Endothelial cell of hepatic sinusoid (primary cell): ENCODE measurements around the gene GRHPR.
"Not testable (repeated sequence)": the region's sequence is repeated elsewhere in the genome, so short reads cannot be mapped to it uniquely, and the experiment has no call there.

ENCODE experiments used
- in situ Hi-C: cut with HindIII; loops from 2 replicates; pipeline ENCODE4 v1.10.0; 2017; ENCODE audit warnings: low sequenced_read_pairs

GRHPR gene

DNA sequence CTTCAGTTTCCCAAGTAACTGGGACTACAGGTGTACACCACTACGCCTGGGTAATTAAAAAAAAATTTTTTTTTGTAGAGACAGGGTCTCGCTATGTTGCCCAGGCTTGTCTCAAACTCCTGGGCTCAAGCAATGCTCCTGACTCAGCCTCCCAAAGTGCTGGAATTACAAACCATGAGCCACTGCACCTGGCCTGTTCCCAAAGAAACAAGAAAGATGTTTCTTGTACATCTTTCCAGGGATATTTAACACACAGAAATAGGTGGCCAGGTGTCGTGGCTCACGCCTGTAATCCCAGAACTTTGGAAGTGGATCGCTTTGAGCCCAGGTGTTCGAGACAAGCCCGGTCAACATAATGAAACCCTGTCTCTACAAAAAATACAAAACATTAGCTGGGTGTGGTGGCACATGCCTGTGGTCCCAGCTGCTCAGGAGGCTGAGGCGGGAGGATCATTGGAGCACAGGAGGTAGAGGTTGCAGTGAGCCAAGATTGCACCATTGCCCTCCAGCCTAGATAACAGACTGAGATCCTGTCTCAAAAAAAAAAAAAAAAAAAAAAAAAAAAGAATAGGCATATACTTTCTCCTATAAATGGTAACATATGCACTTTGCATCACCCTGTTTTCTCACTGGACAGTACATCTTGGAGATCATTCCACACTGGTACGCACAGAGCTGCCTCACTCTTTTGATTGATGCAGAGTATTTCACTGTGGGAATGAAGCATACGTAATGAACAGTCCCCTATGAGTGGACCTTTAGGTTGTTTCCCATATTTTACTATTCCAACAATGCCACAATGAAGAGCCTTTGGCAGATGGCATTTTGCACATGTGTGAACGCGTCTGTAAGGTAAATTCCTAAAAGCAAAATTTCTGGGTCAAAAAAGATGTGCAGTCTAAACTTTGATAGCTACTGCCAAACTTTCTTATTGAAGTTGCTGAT lies 2.0 kb upstream of the GRHPR start:
- in situ Hi-C loops: no loop called here

DNA sequence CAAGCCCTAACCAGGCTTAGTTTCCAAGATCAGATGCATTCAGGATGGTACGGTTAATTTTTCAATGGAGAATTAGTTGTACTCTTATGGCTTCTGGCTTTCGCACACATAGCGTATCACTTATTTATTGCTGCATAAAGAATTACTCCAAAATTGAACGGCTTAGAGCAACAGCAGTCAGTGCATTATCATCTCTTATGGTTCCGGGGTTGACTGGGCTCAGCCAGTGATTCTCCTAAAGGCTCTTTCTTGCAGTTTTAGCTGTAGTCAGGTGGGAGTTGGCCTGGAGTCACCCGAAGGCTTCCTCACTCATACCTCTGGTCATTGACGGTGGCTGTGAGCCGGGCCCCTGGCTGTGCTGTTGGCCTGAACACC lies 595 bp upstream of the GRHPR start:
- in situ Hi-C loops: no loop called here

DNA sequence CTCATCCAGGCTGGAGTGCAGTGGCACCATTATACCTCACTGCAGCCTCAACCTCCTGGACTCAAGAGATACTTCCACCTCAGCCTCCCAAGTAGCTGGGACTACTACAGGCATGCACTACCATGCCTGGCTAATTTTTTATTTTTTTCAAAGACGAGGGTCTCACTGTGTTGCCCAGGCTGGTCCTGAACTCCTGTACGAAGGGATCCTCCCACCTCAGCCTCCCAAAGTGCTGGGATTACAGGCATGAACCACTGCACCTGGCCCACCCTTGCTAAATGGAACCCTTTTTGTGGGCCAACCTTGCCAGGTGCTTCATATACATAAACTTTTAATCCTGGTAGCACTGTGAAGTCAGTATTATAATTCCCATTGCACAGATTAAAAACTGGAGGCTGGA lies 1.0 kb downstream of the GRHPR start:
- in situ Hi-C loops: no loop called here

DNA sequence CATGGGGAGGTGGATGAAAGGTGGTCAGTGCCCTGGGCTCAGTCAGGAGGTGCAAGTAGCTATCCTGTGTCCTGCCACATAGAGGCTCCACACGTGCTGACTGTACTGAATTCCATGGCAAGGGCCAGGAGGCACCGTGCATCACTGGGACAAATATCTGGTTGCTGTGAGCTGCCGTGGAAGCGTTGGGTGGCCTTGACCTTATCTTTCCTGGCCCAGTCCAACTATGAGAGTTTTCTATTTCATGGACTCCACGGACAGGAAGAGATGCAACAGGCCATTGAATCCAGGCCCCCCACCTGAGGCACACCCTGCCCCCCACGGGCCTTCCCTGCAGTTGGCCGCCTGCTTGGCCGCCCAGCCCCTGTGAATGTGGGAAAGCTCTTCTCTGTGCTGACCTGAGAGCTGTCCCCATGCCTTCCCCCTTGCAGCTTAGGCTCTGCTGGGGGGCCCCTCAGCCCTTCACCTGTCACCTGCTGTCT lies 1.7 kb downstream of the GRHPR start:
- in situ Hi-C loops: no loop called here

DNA sequence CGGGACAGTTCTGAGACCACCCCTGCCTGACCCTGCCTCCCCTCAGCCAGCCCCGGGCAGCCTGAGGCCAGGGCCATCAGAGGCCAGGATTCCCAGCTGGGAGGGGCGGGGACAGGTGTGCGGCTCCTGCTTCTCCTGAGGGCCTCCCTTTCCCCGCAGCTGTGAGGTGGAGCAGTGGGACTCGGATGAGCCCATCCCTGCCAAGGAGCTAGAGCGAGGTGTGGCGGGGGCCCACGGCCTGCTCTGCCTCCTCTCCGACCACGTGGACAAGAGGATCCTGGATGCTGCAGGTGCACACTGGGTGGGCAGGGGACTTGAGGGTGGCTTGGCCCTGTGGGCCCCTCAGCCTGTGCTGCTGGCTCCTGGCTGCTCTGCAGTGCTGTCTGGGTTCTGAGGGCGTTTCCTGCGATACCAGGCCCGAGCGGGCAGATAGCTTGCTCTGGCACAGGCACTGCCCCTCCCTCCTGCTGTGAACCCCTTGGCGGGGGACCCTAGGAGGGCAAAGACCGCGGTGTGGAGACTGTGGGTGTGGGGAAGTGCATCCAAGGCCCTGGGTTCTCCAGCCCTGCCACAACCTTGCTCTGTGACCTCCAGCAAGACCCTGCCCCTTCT lies 2.3 kb downstream of the GRHPR start:
- in situ Hi-C loops: no loop called here

DNA sequence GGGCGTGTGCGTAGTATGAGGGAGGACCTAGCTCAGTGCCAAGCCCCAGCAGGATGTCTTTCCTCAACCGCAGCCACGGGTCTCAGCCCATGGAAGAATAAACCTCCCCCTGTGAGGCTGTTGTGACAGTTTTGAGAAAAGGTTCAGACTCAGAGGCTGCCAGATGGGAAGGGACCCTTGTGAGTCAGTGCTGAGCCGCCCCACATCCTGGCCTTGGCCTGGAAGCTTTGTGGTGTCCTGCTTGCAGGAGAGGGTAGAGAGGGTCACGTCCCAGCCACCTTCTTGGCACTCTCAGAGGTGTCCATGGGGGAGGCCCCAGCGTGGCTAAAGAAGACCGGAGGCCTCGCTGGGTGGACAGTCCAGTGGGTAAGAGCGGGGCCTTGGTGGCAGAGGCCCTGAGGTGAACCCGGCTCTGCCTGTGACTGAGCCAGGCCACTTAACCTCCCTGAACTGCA lies 2.8 kb downstream of the GRHPR start:
- in situ Hi-C loops: no loop called here

DNA sequence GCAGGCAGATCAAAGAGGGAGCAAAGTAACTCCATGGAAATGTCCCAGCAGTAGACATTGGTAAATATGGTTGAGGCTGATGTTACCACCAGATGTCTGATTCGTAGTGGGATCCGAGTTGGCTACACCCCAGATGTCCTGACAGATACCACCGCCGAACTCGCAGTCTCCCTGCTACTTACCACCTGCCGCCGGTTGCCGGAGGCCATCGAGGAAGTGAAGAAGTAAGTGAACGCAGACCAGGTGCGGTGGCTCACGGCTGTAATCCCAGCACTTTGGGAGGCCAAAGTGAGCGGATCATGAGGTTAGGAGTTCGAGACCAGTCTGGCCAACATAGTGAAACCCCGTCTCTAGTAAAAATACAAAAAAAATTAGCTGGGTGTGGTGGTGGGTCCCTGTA lies 3.9 kb downstream of the GRHPR start:
- in situ Hi-C loops: not testable (repeated sequence)

DNA sequence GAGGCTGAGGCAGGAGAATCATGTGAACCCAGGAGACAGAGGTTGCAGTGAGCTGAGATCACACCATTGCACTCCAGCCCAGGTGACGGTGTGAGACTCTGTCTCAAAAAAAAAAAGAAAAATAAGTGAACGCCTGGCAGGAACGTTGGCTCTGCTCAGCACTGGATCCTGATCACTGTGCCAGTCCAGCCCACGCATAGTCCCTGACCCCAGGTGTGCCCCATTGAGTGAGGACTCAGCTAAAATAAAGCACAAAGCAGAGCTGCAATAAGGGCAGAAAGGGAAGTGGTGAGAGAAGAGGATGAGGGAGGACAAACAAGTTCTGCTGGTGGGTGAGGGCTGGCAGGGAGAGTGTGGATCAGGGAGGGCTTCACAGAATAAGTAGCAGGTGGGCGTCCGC lies 4.3 kb downstream of the GRHPR start:
- in situ Hi-C loops: no loop called here

DNA sequence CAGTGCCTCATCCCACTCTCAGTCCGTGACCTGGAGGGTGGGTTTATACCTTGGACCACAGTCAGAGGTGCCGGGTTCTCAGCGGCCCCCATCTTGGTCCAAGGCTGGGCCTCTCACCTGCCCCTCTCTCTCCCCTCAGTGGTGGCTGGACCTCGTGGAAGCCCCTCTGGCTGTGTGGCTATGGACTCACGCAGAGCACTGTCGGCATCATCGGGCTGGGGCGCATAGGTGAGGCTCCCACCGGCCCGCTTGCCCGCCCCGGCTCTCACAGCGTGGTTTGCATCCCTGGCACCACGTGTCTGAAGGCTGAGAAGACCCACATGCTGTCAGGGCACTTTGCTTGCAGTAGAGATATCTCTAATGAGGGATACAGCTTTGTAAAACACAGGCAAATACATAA lies 5.8 kb downstream of the GRHPR start:
- in situ Hi-C loops: no loop called here

DNA sequence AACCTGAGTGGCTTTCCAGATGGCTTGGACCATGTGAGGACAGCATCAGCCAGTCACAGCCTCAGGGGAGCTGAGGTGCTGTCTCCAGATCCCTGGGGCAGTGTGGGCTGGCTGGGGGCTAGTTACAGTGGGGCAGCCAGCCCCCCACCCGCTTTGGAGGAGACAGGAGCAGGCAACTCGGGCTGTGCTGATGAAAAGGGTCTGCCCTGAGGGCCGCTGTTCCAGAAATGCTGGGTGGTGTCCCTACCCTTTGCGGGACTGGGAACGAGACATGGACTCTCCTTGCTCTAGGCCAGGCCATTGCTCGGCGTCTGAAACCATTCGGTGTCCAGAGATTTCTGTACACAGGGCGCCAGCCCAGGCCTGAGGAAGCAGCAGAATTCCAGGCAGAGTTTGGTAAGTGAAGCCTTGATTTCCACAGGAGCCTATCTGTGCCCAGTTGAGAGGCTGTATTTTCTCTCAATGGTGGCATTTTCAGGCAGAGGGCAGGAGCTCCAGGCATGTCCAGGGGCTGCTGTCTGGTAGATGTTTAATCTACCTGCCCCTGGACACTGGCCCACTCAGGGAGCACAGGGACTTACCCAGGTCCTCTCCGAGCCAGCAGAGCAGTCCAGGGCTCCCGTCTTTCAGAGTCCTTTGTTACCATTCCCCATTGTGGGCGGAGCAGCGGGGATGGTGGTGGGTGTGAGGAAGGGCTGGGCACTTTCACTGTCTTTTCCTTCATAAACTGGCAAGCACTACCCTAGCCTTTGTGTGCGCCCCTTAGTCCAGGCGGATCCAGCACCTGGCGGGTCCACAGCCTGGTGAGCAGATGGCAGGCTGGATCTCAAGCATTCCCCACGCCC lies 7.2 kb downstream of the GRHPR start:
- in situ Hi-C loops: loop anchor here (10.0 kb wide), 1 partner anchor 55 kb away; the partner anchor contains the start of gene POLR1E

DNA sequence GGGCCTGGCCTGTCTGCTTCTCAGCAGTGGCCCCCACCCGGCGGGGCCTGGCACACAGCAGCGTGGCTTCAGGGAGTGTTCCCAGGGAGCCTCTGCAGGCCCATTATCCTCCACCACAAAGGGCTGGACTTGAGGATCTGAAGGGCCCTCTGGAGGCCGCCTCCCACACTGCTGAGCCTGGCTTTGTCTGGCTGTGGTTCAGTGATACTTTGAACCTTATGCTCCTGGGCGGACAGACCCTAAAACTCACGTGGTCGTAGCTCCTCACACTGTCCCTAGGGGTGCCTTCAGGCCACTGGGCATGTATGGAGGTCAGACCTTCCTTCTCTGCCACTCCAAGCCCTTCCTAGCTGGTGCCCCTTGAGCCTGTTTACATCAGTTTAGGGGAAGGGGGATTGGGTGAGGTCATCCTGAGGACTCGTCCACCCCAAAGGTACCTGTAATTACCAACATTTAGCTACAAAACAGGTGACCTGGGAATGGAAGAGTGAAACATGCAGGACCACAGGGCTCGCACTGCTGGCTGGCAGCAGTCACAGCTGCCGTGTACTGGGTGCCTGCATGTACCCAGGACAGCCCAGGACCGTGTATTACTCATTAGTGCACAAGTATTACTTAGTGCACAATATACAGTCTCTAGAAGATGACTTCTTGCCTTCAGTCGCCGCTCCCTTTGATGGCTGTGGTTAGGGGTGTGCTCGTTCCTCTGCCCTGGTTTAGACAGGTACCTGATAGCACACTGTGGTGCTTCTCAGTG lies 8.5 kb downstream of the GRHPR start:
- in situ Hi-C loops: loop anchor here (10.0 kb wide), 1 partner anchor 54 kb away; the partner anchor contains the start of gene POLR1E

DNA sequence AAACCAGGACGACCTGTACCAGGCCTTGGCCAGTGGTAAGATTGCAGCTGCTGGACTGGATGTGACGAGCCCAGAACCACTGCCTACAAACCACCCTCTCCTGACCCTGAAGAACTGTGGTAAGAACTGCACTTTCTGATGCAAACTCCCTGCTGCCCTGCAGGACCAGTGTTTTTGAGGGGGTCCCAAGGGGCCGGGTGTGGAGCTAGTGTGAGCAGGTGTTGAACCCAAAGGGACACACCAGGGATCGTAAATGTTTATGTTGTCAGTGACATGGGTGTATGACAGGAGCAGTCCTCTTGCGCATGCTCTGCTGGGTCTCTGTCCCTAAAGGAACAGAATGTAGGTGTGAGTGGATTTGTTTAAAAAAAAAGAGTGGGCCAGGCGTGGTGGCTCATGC lies 9.5 kb downstream of the GRHPR start:
- in situ Hi-C loops: loop anchor here (10.0 kb wide), 1 partner anchor 53 kb away; the partner anchor contains the start of gene POLR1E

DNA sequence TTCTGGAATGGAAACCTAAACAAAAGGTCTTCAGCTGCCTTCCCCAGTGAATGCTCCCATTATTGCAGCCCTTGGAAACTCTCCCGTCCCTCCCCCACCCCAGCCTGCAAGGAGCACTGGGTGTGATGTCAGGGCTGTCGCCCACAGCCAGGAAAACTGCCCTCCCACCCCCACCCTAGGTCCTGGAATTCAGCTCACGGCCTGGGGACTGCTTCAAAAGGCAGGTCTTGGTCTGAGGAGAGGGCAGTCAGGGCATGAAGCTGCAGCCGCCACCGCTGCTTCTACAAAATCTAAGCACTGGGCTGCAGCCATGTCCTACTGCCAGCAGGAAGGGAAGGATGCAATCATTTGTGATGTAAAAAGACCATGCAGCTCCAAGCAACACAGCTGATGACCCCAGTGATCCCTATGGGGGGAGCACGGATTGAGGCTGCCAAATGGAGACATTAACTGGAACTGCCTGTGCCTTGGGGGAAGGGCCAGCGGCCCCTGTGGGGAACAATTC lies 11.4 kb downstream of the GRHPR start:
- in situ Hi-C loops: loop anchor here (10.0 kb wide), 1 partner anchor 51 kb away; the partner anchor contains the start of gene POLR1E

DNA sequence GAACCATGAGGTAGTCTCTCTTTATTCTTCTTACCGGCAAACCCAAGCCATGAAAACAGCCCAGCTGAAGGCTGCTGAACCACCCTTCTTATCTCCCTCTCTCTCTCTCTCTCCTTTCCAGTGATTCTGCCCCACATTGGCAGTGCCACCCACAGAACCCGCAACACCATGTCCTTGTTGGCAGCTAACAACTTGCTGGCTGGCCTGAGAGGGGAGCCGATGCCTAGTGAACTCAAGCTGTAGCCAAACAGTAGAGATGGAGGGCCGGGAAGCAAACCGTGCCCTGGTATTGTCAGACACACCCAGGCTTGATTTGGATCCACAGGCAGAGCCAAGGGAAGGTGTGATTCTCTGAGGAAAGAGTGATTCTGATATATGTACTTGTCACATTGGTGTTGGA lies 14.0 kb downstream of the GRHPR start:
- in situ Hi-C loops: loop anchor here (10.0 kb wide), 1 partner anchor 48 kb away; the partner anchor contains the start of gene POLR1E

DNA sequence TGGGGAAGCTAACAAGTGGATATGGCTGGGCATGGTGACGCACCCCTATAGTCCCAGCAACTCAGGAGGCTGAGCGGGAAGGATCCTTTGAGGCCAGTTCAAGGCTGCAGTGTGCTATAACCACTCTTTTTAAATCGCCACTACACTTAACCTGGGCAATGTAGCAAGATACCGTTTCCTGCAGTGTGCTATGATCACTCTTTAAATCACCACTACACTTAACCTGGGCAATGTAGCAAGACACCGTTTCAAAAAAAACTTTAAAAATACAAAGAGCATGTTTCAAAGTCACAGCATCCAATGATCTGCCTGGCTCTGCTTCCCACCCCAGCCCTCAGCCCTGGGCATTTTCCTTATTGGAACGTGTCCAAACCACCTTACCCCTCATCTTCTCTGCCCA lies 14.5 kb downstream of the GRHPR start:
- in situ Hi-C loops: loop anchor here (10.0 kb wide), 1 partner anchor 48 kb away; the partner anchor contains the start of gene POLR1E

DNA sequence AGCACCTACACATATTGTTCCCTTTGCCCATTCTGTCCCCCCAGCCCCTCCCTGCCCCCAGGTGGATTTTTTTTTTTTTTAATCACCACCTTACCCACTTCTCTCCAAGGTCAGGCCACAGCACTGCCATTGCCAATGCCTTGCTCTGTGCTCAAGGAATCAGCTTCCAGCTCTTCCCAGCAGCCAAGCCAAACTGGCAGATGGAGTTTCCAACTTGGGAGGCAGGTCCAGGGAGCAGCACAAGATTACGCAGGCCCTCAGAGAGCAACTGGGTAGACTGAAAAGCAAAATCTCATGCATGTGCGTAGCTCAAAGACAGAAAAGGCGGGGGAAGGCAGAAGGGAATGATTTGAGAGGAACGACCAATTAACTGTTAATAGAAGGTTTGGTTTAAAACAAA lies 15.1 kb downstream of the GRHPR start:
- in situ Hi-C loops: loop anchor here (10.0 kb wide), 1 partner anchor 47 kb away; the partner anchor contains the start of gene POLR1E

DNA sequence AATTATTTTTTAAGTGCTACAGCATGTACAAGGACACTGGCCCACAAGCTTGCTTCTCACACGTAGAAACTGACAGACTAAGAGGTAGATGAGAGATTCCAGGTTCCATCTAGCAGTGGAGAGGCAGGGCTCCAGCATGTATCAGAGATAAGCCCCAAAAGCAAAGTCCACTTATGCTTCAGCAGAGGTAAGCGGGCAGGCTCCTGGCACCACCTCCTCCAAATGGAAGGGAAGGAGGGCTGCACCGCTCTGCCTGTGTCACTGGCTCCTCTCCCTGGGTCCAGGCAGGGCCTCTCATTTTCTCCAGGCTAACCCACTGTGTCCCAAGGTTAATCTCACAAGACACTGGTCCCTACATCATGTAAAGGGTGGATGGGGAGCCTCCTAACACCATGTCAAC lies 15.9 kb downstream of the GRHPR start:
- in situ Hi-C loops: loop anchor here (10.0 kb wide), 1 partner anchor 46 kb away; the partner anchor contains the start of gene POLR1E

DNA sequence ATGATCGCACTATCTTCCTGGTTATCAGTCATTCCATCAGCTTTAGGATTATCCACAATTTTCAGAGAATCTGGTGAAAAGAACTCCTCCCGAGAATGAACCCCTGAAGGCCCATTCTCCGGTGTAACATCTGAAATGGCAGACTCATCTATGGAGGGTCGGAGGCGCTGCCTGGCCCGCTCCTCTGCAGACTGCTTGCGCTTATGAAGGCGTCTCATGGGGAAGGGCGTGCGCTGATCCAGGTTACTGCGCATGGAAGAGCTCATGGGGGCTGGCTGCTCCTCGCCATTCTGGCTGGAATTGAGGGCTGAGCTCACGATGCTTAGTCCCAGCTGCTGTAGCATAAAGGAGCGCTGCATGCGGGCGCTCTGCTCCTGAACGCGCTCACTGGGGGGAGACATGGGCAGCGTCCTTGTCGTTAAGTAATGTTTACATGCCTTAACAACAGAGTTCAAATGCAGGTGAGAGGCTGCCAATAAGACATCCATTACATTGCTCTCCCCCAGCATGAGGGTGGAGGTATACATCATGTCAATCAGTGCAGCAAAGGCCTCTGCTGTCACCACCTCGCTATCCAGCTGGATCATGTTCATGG lies 19.4 kb downstream of the GRHPR start:
- in situ Hi-C loops: no loop called here

DNA sequence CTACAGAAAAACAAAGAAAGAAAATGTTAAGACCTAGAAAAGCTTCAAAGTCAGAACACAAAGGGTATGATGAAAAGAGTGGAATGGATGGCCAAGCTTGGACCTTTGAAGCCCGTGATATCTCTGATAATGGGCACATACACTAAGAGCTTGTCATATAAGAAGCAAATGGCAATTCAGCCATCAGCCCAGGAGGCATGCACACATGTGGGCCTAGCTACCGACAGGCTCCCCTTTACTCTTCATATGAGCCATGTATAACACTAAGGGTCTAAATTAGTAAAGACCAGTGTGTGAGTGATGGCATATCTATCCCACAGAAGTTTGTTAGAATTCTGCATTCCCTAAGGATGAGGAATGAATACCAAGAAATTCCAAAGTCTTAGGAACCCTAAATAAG lies 20.1 kb downstream of the GRHPR start:
- in situ Hi-C loops: no loop called here
